K562 (cell line): ENCODE results near the gene TRANK1. TPM values are rescaled to one million over a fixed set of nuclear protein-coding genes. Genes with fewer than 3 reads are reported as not detected.

Source experiments
- CBX1 ChIP-seq: sonication (generic); IDR thresholded peaks from 2 replicates; pipeline ENCODE4 v1.6.1; 2016; ENCODE audit warnings: antibody characterized with exemption, low read depth, mild to moderate bottlenecking
- ETV5 ChIP-seq: sonication (generic); formaldehyde crosslinking; IDR thresholded peaks from 2 replicates; pipeline ENCODE4 v1.4.0; 2020; ENCODE audit warnings: low read depth, mild to moderate bottlenecking, missing genetic modification reagents
- GATA2 ChIP-seq: sonication (generic); formaldehyde crosslinking; IDR thresholded peaks from 2 replicates; pipeline ENCODE4 v1.4.0; 2020; ENCODE audit warnings: mild to moderate bottlenecking, missing genetic modification reagents
- HCFC1 ChIP-seq: IDR thresholded peaks from 2 replicates; pipeline ENCODE4 v1.6.1; 2012; ENCODE audit warnings: low read depth, low read length, improper control_type of control experiment
- KAT2B ChIP-seq: IDR thresholded peaks from one replicate; pipeline ENCODE4 v1.6.1; 2012; ENCODE audit warnings: low read depth, mild to moderate bottlenecking, control low read depth, inconsistent platforms, low read length, moderate library complexity
- KLF1 ChIP-seq: fragments of 450-650 bp; IDR thresholded peaks from 2 replicates; pipeline ENCODE4 v1.6.1; 2016; ENCODE audit warnings: missing genetic modification characterization, missing compliant biosample characterization
- MTA2 ChIP-seq: fragments of 450-650 bp; IDR thresholded peaks from 2 replicates; pipeline ENCODE4 v1.6.1; 2016; ENCODE audit warnings: low read depth
- NFXL1 ChIP-seq: fragments of 450-650 bp; formaldehyde crosslinking; IDR thresholded peaks from 2 replicates; pipeline ENCODE4 v1.4.0; 2021; ENCODE audit warnings: mild to moderate bottlenecking
- NR4A1 ChIP-seq, 2 experiments: fragments of 250-450 bp in 1 of 2; fragments of 450-650 bp in 1 of 2; sonication (Bioruptor Pico) in 1 of 2; IDR thresholded peaks; 2 replicates each; pipeline versions ENCODE4 v1.4.0 to v1.6.1; 2016 to 2020; ENCODE audit warnings: mild to moderate bottlenecking in 2 of 2, missing compliant biosample characterization in 1 of 2, missing genetic modification characterization in 1 of 2, moderate library complexity in 1 of 2
- SIX5 ChIP-seq, 2 experiments: IDR thresholded peaks; 2 replicates each; pipeline ENCODE4 v1.6.1; 2011; ENCODE audit warnings: low read length in 2 of 2, borderline replicate concordance in 1 of 2, low read depth in 1 of 2, mild to moderate bottlenecking in 1 of 2, moderate library complexity in 1 of 2; ENCODE audit not compliant: insufficient read depth in 1 of 2
- TFAM ChIP-seq: fragments of 250-450 bp; sonication (Bioruptor Pico); conservative IDR thresholded peaks from 2 replicates; pipeline ENCODE4 v1.5.0; 2021; ENCODE audit warnings: mild to moderate bottlenecking, moderate library complexity
- TOE1 ChIP-seq, 2 experiments: fragments of 450-650 bp in 1 of 2; sonication (generic) in 1 of 2; formaldehyde crosslinking in 1 of 2; IDR thresholded peaks; 2 replicates each; pipeline versions ENCODE4 v1.7.1 to v1.8.0; 2016 to 2022; ENCODE audit warnings: borderline replicate concordance in 2 of 2, mild to moderate bottlenecking in 2 of 2, antibody characterized with exemption in 1 of 2, inconsistent platforms in 1 of 2, low read depth in 1 of 2, missing genetic modification reagents in 1 of 2, moderate library complexity in 1 of 2
- XRCC5 ChIP-seq: fragments of 200-400 bp; formaldehyde crosslinking; IDR thresholded peaks from 2 replicates; pipeline ENCODE4 v1.6.1; 2017; ENCODE audit warnings: low read depth, mild to moderate bottlenecking, low read length
- ZC3H4 ChIP-seq: sonication (generic); formaldehyde crosslinking; IDR thresholded peaks from 2 replicates; pipeline ENCODE4 v1.9.0; 2021; ENCODE audit warnings: missing genetic modification reagents, borderline replicate concordance
- ZKSCAN1 ChIP-seq: fragments of 150-350 bp; IDR thresholded peaks from 2 replicates; pipeline ENCODE4 v1.6.1; 2016; ENCODE audit warnings: low read depth, low read length
- ZNF3 ChIP-seq: fragments of 250-450 bp; sonication (Bioruptor Pico); IDR thresholded peaks from 2 replicates; pipeline ENCODE4 v1.5.0; 2021; ENCODE audit warnings: mild to moderate bottlenecking, moderate library complexity
- ZNF316 ChIP-seq: fragments of 450-650 bp; IDR thresholded peaks from 2 replicates; pipeline ENCODE4 v1.6.1; 2016
- ZSCAN32 ChIP-seq: fragments of 450-650 bp; formaldehyde crosslinking; IDR thresholded peaks from 2 replicates; pipeline ENCODE4 v1.4.0; 2020; ENCODE audit warnings: mild to moderate bottlenecking, moderate library complexity
- ZZZ3 ChIP-seq: fragments of 450-650 bp; IDR thresholded peaks from 2 replicates; pipeline ENCODE4 v1.6.1; 2016; ENCODE audit warnings: antibody characterized with exemption, mild to moderate bottlenecking, moderate library complexity
- polyA plus RNA-seq, 8 experiments: library from polyadenylated mRNA; depleted of rRNA in 4 of 8; stranded (reverse) in 5 of 8; unstranded in 3 of 8; fragments of >200 nt; fragmentation: Nextera tagmentation in 2 of 8; fragmentation: Illumina TruSeq in 1 of 8; extraction: Ambion mirVana in 2 of 8; extraction: Trizol in 1 of 8; gene quantifications; 2 replicates each; pipeline versions ENCODE4 v1.2.1 to v1.2.3, GENCODE V29; 2011 to 2014; ENCODE audit warnings: inconsistent platforms in 1 of 8, missing spikeins in 1 of 8
- total RNA-seq, 7 experiments: library from RNA; depleted of rRNA in 6 of 7; stranded (reverse); fragments of >200 nt in 6 of 7; fragmentation: Illumina TruSeq in 2 of 7; extraction: Trizol in 2 of 7; gene quantifications; 2 replicates each; pipeline versions ENCODE4 v1.2.1 to v1.2.3, GENCODE V29; 2011 to 2021; ENCODE audit warnings: low replicate concordance in 1 of 7
- TF ChIP-seq, protein P1 (sequence below): sonication (generic); formaldehyde crosslinking; IDR thresholded peaks from 2 replicates; pipeline ENCODE4 v1.5.0; 2020; ENCODE audit warnings: missing genetic modification reagents
- TF ChIP-seq, protein P2 (sequence below): fragments of 450-650 bp; IDR thresholded peaks from 2 replicates; pipeline ENCODE4 v1.6.1; 2016; ENCODE audit warnings: low read depth, mild to moderate bottlenecking, moderate library complexity
- TF ChIP-seq, protein P3 (sequence below), 3 experiments: fragments of 200-800 bp in 1 of 3; fragments of 250-450 bp in 1 of 3; fragments of 450-650 bp in 1 of 3; sonication (Bioruptor Pico) in 1 of 3; sonication (Bioruptor generic) in 1 of 3; formaldehyde crosslinking in 1 of 3; IDR thresholded peaks; 2 replicates each; pipeline versions ENCODE4 v1.6.1 to v1.8.0; 2016 to 2022; ENCODE audit warnings: mild to moderate bottlenecking in 2 of 3, missing genetic modification characterization in 2 of 3, missing compliant biosample characterization in 1 of 3, moderate library complexity in 1 of 3

Gene TRANK1
- total and polyA plus RNA-seq, 9 of the 15 experiments (the other 6 are each of a cell fraction or from before 2014, with no cell fraction given) = 0.41 to 5.3 (median 2.1) TPM

DNA sequence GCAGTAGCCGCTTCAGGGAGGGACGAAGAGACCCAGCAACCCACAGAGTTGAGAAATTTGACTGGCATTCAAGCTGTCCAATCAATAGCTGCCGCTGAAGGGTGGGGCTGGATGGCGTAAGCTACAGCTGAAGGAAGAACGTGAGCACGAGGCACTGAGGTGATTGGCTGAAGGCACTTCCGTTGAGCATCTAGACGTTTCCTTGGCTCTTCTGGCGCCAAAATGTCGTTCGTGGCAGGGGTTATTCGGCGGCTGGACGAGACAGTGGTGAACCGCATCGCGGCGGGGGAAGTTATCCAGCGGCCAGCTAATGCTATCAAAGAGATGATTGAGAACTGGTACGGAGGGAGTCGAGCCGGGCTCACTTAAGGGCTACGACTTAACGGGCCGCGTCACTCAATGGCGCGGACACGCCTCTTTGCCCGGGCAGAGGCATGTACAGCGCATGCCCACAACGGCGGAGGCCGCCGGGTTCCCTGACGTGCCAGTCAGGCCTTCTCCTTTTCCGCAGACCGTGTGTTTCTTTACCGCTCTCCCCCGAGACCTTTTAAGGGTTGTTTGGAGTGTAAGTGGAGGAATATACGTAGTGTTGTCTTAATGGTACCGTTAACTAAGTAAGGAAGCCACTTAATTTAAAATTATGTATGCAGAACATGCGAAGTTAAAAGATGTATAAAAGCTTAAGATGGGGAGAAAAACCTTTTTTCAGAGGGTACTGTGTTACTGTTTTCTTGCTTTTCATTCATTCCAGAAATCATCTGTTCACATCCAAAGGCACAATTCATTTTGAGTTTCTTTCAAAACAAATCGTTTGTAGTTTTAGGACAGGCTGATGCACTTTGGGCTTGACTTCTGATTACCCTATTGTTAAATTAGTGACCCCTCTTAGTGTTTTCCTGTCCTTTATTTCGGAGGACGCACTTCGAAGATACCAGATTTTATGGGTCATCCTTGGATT, 48.8 kb upstream of the TRANK1 start, which contains the start of gene MLH1 (continued):
- TF ChIP-seq ZKSCAN1 (no peak), SIX5 (IDR thresholded peaks at IDR 0.05; ENCODE audit: borderline replicate concordance in 1 of 2, insufficient read depth in 1 of 2, low read depth in 1 of 2, low read length in 2 of 2) (no peak; a peak in 2 of 4 replicates), ZZZ3 (peak; percentile 91), TOE1 (IDR thresholded peaks at IDR 0.05; ENCODE audit: borderline replicate concordance) (peak; percentile 74; the same call in 1 of the 2 replicates), TOE1 (CRISPR knock-in tag; IDR thresholded peaks at IDR 0.05; ENCODE audit: borderline replicate concordance, low read depth) (no peak), XRCC5 (no peak), KAT2B (no peak), ZNF3 (CRISPR knock-in tag) (no peak), GATA2 (CRISPR knock-in tag) (no peak), KLF1 (tag) (peak; percentile 99), MTA2 (no peak), ZSCAN32 (CRISPR knock-in tag) (no peak), ZNF316 (0 out of 2 replicates have a peak, but pooled peaks have one; percentile 15), ETV5 (CRISPR knock-in tag) (peak; percentile 86), NR4A1 (CRISPR knock-in tag; IDR thresholded peaks at IDR 0.05) (0 out of 2 replicates have a peak, but pooled peaks have one; percentile 50), NR4A1 (tag; IDR thresholded peaks at IDR 0.05) (peak; percentile 62; the same call in 1 of the 2 replicates), NFXL1 (CRISPR knock-in tag) (no peak), TFAM (CRISPR knock-in tag) (no peak), CBX1 (no peak), ZC3H4 (CRISPR knock-in tag) (no peak), HCFC1 (peak; percentile 67; the same call in 1 of the 2 replicates)
- TF ChIP-seq, protein P1, sequence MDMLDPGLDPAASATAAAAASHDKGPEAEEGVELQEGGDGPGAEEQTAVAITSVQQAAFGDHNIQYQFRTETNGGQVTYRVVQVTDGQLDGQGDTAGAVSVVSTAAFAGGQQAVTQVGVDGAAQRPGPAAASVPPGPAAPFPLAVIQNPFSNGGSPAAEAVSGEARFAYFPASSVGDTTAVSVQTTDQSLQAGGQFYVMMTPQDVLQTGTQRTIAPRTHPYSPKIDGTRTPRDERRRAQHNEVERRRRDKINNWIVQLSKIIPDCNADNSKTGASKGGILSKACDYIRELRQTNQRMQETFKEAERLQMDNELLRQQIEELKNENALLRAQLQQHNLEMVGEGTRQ (CRISPR knock-in tag) = no peak; the same call in 1 of the 2 replicates
- TF ChIP-seq, protein P2, sequence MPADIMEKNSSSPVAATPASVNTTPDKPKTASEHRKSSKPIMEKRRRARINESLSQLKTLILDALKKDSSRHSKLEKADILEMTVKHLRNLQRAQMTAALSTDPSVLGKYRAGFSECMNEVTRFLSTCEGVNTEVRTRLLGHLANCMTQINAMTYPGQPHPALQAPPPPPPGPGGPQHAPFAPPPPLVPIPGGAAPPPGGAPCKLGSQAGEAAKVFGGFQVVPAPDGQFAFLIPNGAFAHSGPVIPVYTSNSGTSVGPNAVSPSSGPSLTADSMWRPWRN = peak; percentile 51; the same call in 1 of the 2 replicates
- TF ChIP-seq, protein P3, sequence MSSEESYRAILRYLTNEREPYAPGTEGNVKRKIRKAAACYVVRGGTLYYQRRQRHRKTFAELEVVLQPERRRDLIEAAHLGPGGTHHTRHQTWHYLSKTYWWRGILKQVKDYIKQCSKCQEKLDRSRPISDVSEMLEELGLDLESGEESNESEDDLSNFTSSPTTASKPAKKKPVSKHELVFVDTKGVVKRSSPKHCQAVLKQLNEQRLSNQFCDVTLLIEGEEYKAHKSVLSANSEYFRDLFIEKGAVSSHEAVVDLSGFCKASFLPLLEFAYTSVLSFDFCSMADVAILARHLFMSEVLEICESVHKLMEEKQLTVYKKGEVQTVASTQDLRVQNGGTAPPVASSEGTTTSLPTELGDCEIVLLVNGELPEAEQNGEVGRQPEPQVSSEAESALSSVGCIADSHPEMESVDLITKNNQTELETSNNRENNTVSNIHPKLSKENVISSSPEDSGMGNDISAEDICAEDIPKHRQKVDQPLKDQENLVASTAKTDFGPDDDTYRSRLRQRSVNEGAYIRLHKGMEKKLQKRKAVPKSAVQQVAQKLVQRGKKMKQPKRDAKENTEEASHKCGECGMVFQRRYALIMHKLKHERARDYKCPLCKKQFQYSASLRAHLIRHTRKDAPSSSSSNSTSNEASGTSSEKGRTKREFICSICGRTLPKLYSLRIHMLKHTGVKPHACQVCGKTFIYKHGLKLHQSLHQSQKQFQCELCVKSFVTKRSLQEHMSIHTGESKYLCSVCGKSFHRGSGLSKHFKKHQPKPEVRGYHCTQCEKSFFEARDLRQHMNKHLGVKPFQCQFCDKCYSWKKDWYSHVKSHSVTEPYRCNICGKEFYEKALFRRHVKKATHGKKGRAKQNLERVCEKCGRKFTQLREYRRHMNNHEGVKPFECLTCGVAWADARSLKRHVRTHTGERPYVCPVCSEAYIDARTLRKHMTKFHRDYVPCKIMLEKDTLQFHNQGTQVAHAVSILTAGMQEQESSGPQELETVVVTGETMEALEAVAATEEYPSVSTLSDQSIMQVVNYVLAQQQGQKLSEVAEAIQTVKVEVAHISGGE (CRISPR knock-in tag; IDR thresholded peaks at IDR 0.05) = peak in 1 of 3 experiments; percentile 58; a peak in 1 of 6 replicates
